HepG2 (cell line): ENCODE data around the gene PRMT6. TPM values are rescaled to one million over a fixed set of nuclear protein-coding genes. Genes with fewer than 3 reads are reported as not detected.

Experiments used
- CAMTA2 ChIP-seq: sonication (generic); formaldehyde crosslinking; IDR thresholded peaks from 2 replicates; pipeline ENCODE4 v1.4.0; 2020; ENCODE audit warnings: mild to moderate bottlenecking, missing genetic modification reagents, borderline replicate concordance
- CREB1 ChIP-seq, 2 experiments: fragments of 450-650 bp in 1 of 2; IDR thresholded peaks; 2 replicates each; pipeline ENCODE4 v1.6.1; 2016 to 2017; ENCODE audit warnings: control low read depth in 1 of 2, mild to moderate bottlenecking in 1 of 2, missing compliant biosample characterization in 1 of 2, missing genetic modification characterization in 1 of 2
- FOXP1 ChIP-seq, 2 experiments: fragments of 450-650 bp in 1 of 2; IDR thresholded peaks; 2 replicates each; pipeline ENCODE4 v1.6.1; 2017 to 2018; ENCODE audit warnings: antibody characterized with exemption in 1 of 2
- HES4 ChIP-seq: sonication (generic); formaldehyde crosslinking; IDR thresholded peaks from 2 replicates; pipeline ENCODE4 v1.9.0; 2021; ENCODE audit warnings: mild to moderate bottlenecking, missing genetic modification reagents, borderline replicate concordance
- HMGA1 ChIP-seq: sonication (generic); formaldehyde crosslinking; conservative IDR thresholded peaks from 2 replicates; pipeline ENCODE4 v1.4.0; 2020; ENCODE audit warnings: missing genetic modification reagents
- JUND ChIP-seq: sonication (generic); formaldehyde crosslinking; IDR thresholded peaks from 2 replicates; pipeline ENCODE4 v1.8.0; 2022; ENCODE audit warnings: mild to moderate bottlenecking, missing genetic modification reagents
- RBM22 ChIP-seq: fragments of 200-400 bp; formaldehyde crosslinking; optimal IDR thresholded peaks from 2 replicates; pipeline ENCODE3; 2017; ENCODE audit warnings: mild to moderate bottlenecking, low read length, moderate library complexity
- REXO4 ChIP-seq: sonication (generic); formaldehyde crosslinking; IDR thresholded peaks from 2 replicates; pipeline ENCODE4 v1.8.0; 2022; ENCODE audit warnings: missing genetic modification reagents, mild to moderate bottlenecking, borderline replicate concordance
- RFXAP ChIP-seq: sonication (generic); formaldehyde crosslinking; IDR thresholded peaks from 2 replicates; pipeline ENCODE4 v1.4.0; 2020; ENCODE audit warnings: missing genetic modification reagents, borderline replicate concordance
- SAFB2 ChIP-seq: sonication (generic); formaldehyde crosslinking; IDR thresholded peaks from 2 replicates; pipeline ENCODE4 v1.5.1; 2020; ENCODE audit warnings: missing genetic modification reagents, low read depth, mild to moderate bottlenecking, borderline replicate concordance
- ZFP36 ChIP-seq: fragments of 150-350 bp; IDR thresholded peaks from 2 replicates; pipeline ENCODE4 v1.6.1; 2018; ENCODE audit warnings: borderline replicate concordance, low read length, low read depth; ENCODE audit not compliant: partially characterized antibody
- ZFP36L2 ChIP-seq: sonication (generic); formaldehyde crosslinking; IDR thresholded peaks from 2 replicates; pipeline ENCODE4 v1.4.0; 2020; ENCODE audit warnings: missing genetic modification reagents
- ZNF383 ChIP-seq: sonication (generic); formaldehyde crosslinking; IDR thresholded peaks from 2 replicates; pipeline ENCODE4 v1.4.0; 2020; ENCODE audit warnings: missing genetic modification reagents, mild to moderate bottlenecking, borderline replicate concordance
- ZNF44 ChIP-seq: sonication (generic); formaldehyde crosslinking; IDR thresholded peaks from 2 replicates; pipeline ENCODE4 v1.5.1; 2020; ENCODE audit warnings: mild to moderate bottlenecking, missing genetic modification reagents
- ZNF615 ChIP-seq: sonication (generic); formaldehyde crosslinking; IDR thresholded peaks from 2 replicates; pipeline ENCODE4 v1.5.0; 2020; ENCODE audit warnings: mild to moderate bottlenecking, missing genetic modification reagents, borderline replicate concordance
- ZNF724P ChIP-seq: sonication (generic); formaldehyde crosslinking; IDR thresholded peaks from 2 replicates; pipeline ENCODE4 v1.8.0; 2022; ENCODE audit warnings: missing genetic modification reagents, borderline replicate concordance
- ZNF737 ChIP-seq: sonication (generic); formaldehyde crosslinking; IDR thresholded peaks from 2 replicates; pipeline ENCODE4 v1.5.0; 2020; ENCODE audit warnings: missing genetic modification reagents, mild to moderate bottlenecking, borderline replicate concordance
- ZNF878 ChIP-seq: sonication (generic); formaldehyde crosslinking; IDR thresholded peaks from 2 replicates; pipeline ENCODE4 v1.8.1; 2023; ENCODE audit warnings: mild to moderate bottlenecking, missing genetic modification reagents, moderate library complexity
- polyA plus RNA-seq, 8 experiments: library from polyadenylated mRNA; depleted of rRNA in 3 of 8; stranded (reverse) in 7 of 8; unstranded in 1 of 8; fragments of >200 nt; fragmentation: Illumina TruSeq in 4 of 8; extraction: Trizol in 4 of 8; gene quantifications; 2 replicates each; pipeline versions ENCODE4 v1.2.1 to v1.2.3, GENCODE V29; 2011 to 2016; ENCODE audit warnings: low read depth in 4 of 8, missing spikeins in 1 of 8, mixed read lengths in 1 of 8; ENCODE audit not compliant: insufficient read depth in 1 of 8
- total RNA-seq, 5 experiments: library from RNA; depleted of rRNA; stranded (reverse); fragments of >200 nt; fragmentation: Illumina TruSeq; extraction: Trizol; gene quantifications; 2 replicates each; pipeline ENCODE4 v1.2.3, GENCODE V29; 2016; ENCODE audit warnings: low read depth in 1 of 5
- TF ChIP-seq, protein P1 (sequence below): sonication (generic); formaldehyde crosslinking; IDR thresholded peaks from 2 replicates; pipeline ENCODE4 v1.4.0; 2020; ENCODE audit warnings: missing genetic modification reagents, borderline replicate concordance
- TF ChIP-seq, protein P2 (sequence below): sonication (generic); formaldehyde crosslinking; IDR thresholded peaks from 2 replicates; pipeline ENCODE4 v1.4.0; 2020; ENCODE audit warnings: low read depth, missing genetic modification reagents
- TF ChIP-seq, protein P3 (sequence below): sonication (generic); formaldehyde crosslinking; conservative IDR thresholded peaks from 2 replicates; pipeline ENCODE4 v1.4.0; 2020; ENCODE audit warnings: missing genetic modification reagents

PRMT6 gene
- total and polyA plus RNA-seq, 2 of the 13 experiments (the other 11 are each of a cell fraction or from before 2014, with no cell fraction given), result 8.1 to 15.8 TPM

DNA sequence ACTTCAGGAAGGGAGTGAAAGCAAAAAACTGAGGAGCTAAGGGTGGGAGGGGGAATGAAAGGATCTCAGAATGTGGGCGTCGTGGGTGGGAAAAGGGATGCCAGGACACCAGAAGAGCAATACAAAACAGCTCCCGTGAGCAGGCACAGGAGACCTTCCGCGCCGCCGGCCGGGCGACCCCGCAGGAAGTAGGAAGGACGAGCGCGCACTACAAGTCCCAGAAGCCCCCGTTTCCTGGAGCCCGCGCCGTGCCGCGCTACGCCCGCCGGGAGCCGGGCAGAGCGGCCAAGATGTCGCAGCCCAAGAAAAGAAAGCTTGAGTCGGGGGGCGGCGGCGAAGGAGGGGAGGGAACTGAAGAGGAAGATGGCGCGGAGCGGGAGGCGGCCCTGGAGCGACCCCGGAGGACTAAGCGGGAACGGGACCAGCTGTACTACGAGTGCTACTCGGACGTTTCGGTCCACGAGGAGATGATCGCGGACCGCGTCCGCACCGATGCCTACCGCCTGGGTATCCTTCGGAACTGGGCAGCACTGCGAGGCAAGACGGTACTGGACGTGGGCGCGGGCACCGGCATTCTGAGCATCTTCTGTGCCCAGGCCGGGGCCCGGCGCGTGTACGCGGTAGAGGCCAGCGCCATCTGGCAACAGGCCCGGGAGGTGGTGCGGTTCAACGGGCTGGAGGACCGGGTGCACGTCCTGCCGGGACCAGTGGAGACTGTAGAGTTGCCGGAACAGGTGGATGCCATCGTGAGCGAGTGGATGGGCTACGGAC lies at the start of gene PRMT6 (continued):
- no peak for TF ChIP-seq ZNF724P (CRISPR knock-in tag)
- TF ChIP-seq REXO4 (CRISPR knock-in tag), result no peak; the same call in 1 of the 2 replicates
- no peak for TF ChIP-seq HES4
- TF ChIP-seq CREB1 (IDR thresholded peaks at IDR 0.05), result no peak
- no peak; the same call in 1 of the 2 replicates for TF ChIP-seq CREB1 (CRISPR knock-in tag; IDR thresholded peaks at IDR 0.05)
- TF ChIP-seq JUND (CRISPR knock-in tag), result no peak; the same call in 1 of the 2 replicates
- TF ChIP-seq ZNF615 (CRISPR knock-in tag), result no peak
- no peak for TF ChIP-seq RFXAP
- TF ChIP-seq, protein P1, sequence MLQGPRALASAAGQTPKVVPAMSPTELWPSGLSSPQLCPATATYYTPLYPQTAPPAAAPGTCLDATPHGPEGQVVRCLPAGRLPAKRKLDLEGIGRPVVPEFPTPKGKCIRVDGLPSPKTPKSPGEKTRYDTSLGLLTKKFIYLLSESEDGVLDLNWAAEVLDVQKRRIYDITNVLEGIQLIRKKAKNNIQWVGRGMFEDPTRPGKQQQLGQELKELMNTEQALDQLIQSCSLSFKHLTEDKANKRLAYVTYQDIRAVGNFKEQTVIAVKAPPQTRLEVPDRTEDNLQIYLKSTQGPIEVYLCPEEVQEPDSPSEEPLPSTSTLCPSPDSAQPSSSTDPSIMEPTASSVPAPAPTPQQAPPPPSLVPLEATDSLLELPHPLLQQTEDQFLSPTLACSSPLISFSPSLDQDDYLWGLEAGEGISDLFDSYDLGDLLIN (CRISPR knock-in tag), result no peak
- no peak for TF ChIP-seq ZNF878 (CRISPR knock-in tag)
- no peak for TF ChIP-seq ZFP36L2 (CRISPR knock-in tag)
- TF ChIP-seq ZFP36, result no peak
- TF ChIP-seq ZNF737, result no peak
- no peak for TF ChIP-seq HMGA1
- TF ChIP-seq CAMTA2 (CRISPR knock-in tag), result no peak
- no peak for TF ChIP-seq ZNF44 (CRISPR knock-in tag)
- no peak for TF ChIP-seq SAFB2 (CRISPR knock-in tag)
- TF ChIP-seq, protein P2, sequence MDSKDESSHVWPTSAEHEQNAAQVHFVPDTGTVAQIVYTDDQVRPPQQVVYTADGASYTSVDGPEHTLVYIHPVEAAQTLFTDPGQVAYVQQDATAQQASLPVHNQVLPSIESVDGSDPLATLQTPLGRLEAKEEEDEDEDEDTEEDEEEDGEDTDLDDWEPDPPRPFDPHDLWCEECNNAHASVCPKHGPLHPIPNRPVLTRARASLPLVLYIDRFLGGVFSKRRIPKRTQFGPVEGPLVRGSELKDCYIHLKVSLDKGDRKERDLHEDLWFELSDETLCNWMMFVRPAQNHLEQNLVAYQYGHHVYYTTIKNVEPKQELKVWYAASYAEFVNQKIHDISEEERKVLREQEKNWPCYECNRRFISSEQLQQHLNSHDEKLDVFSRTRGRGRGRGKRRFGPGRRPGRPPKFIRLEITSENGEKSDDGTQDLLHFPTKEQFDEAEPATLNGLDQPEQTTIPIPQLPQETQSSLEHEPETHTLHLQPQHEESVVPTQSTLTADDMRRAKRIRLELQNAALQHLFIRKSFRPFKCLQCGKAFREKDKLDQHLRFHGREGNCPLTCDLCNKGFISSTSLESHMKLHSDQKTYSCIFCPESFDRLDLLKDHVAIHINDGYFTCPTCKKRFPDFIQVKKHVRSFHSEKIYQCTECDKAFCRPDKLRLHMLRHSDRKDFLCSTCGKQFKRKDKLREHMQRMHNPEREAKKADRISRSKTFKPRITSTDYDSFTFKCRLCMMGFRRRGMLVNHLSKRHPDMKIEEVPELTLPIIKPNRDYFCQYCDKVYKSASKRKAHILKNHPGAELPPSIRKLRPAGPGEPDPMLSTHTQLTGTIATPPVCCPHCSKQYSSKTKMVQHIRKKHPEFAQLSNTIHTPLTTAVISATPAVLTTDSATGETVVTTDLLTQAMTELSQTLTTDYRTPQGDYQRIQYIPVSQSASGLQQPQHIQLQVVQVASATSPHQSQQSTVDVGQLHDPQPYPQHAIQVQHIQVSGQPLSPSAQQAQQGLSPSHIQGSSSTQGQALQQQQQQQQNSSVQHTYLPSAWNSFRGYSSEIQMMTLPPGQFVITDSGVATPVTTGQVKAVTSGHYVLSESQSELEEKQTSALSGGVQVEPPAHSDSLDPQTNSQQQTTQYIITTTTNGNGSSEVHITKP (CRISPR knock-in tag), result no peak
- no peak for TF ChIP-seq FOXP1 (IDR thresholded peaks at IDR 0.05)
- no peak for TF ChIP-seq FOXP1 (CRISPR knock-in tag; IDR thresholded peaks at IDR 0.05)
- TF ChIP-seq, protein P3, sequence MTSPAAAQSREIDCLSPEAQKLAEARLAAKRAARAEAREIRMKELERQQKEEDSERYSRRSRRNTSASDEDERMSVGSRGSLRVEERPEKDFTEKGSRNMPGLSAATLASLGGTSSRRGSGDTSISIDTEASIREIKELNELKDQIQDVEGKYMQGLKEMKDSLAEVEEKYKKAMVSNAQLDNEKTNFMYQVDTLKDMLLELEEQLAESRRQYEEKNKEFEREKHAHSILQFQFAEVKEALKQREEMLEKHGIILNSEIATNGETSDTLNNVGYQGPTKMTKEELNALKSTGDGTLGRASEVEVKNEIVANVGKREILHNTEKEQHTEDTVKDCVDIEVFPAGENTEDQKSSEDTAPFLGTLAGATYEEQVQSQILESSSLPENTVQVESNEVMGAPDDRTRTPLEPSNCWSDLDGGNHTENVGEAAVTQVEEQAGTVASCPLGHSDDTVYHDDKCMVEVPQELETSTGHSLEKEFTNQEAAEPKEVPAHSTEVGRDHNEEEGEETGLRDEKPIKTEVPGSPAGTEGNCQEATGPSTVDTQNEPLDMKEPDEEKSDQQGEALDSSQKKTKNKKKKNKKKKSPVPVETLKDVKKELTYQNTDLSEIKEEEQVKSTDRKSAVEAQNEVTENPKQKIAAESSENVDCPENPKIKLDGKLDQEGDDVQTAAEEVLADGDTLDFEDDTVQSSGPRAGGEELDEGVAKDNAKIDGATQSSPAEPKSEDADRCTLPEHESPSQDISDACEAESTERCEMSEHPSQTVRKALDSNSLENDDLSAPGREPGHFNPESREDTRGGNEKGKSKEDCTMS (CRISPR knock-in tag), result no peak
- TF ChIP-seq ZNF383 (CRISPR knock-in tag), result no peak; the same call in 1 of the 2 replicates
- TF ChIP-seq RBM22, result no peak
